Raji (cell line): Measurements from ENCODE around the gene MTMR6.
A peak's percentile ranks its signal among the peaks of the same experiment; 100 is the strongest.

Experiments used
- POLR2A ChIP-seq: IDR thresholded peaks from 2 replicates; pipeline ENCODE4 v1.6.1; 2011; ENCODE audit warnings: low read depth, low read length, control low read depth; ENCODE audit not compliant: insufficient read depth

MTMR6 gene

DNA sequence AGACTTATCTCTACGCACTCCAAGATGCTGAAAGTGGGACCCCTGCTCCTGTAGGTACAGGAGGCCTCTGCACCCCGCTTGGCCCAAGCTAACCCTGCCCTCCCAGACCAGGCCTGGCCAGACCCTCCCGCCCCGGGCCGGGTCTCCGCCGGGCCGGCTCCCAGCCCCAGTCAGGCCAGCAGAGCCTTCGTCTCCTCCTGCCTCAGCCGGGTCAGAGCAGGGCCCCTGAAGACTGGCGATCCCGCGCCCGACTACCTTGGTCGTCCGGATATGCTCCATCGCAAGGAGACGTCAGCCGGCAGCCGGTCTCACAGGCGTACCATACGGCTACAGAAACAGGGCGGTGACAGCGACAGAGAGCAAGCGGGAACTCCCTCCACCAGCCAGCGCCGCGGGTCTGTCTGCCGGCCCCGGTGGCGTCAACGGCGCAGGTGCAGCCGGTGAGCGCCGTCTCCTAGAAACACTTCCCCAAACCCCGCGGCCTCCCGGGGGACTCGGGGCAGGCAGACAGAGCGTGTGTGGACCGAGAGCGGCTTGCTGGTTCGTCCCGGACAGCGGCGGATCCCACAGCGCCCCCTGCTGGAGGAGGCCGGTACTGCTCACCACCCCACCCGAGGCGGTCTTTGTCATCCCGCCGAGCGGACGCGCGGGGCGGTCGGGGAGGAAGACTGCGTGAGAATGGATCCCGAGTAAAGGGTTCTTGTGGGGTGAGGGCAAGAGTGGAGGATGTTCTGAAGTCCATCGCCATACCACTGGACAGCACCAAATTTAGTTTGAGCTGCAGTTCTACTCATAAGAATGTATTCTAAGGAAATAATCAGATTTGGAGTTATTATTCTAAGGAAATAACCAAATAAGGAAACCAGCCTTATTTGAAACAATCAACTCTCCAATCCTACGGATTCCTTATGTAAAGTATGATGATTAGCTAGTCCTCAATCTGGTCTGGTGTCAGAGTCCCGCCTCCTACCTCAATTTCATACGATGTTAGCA lies at the start of gene MTMR6:
Gene MTMR6, minus strand, starts transcription at position 520 of the 993 bp plus-strand sequence. Its CDS starts 241 bp downstream, at position 279.
- peak; percentile 90 for TF ChIP-seq POLR2A

DNA sequence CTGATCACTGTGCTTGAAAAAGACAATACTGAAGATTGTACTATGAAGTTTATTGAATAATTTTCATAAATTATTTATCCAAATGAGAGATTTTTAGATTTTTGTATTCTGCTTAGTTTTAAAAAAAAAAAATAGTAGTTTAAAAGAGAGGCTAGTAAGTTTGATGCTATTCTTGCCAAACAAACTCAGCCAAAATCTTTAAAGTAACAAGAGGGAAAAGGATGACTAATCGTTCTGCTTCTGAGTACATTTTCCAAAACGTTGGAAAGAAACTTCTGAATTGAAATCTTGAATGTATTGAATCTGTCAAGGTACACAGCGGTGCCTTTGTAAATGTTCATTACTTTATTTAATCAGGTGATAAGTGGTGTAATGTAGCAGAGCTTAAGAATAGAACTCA lies 48.6 kb upstream of the MTMR6 start:
- no peak for TF ChIP-seq POLR2A

DNA sequence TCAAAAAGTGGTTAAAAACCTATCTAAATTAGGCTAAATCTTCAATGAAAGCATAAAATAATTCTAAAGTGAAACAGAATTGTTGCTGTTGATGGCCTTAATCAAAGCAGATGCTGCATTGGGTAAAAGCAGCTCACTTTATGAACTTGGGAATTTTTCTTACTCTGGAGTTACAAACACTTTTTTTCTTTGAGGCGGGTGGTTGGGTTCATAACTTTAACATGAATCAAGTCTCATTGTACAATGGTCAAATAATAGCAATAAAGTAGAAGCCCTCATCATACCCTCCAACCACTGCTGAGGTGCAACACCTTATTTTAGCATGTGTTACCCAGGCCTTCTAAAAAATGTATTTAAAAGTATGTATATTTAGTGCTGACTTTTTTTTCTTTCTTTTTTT lies 43.3 kb upstream of the MTMR6 start:
- TF ChIP-seq POLR2A = no peak

DNA sequence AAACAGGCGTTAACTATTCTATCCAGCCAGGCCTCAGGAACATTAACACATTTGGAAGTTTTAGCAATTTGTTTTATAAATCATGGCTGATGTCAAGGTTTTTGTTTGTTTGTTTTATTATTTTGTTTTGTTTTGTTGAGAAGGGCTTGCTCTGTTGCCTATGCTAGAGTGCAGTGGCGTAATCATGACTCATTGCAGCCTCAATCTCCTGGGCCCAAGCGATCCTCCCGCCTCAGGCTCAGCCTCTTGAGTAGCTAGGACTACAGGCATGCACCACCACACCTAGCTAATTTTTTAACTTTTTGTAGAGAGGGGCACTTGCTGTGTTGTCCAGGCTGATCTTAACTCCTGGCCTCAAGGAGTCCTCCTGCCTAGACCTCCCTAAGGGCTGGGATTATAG lies 42.4 kb upstream of the MTMR6 start:
- TF ChIP-seq POLR2A = no peak

- TF ChIP-seq POLR2A = no peak
Measured at GRCh38 chr13:25324100-25324499, 36.8 kb upstream of the MTMR6 start.

DNA sequence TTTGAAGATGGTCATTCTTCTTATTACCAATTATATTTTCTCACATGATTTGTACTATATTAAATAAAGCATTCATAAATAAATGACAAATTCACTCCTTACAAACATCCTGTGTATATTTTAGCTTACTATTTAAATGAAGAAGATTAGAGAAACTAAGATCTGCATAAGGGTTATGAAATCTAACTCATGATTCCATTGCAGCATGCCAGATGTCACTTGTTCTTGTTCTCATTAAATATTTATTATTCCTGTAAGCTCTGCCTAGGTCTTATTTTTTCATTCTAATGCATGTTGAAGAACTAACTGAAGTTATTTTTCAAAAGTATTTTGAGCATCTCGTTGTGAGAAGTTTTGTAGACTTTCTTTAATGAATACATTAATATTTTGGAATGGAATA lies 32.5 kb upstream of the MTMR6 start:
- TF ChIP-seq POLR2A = no peak

GRCh38 chr13:25310891-25311290 lies 23.6 kb upstream of the MTMR6 start:
- no peak for TF ChIP-seq POLR2A

DNA sequence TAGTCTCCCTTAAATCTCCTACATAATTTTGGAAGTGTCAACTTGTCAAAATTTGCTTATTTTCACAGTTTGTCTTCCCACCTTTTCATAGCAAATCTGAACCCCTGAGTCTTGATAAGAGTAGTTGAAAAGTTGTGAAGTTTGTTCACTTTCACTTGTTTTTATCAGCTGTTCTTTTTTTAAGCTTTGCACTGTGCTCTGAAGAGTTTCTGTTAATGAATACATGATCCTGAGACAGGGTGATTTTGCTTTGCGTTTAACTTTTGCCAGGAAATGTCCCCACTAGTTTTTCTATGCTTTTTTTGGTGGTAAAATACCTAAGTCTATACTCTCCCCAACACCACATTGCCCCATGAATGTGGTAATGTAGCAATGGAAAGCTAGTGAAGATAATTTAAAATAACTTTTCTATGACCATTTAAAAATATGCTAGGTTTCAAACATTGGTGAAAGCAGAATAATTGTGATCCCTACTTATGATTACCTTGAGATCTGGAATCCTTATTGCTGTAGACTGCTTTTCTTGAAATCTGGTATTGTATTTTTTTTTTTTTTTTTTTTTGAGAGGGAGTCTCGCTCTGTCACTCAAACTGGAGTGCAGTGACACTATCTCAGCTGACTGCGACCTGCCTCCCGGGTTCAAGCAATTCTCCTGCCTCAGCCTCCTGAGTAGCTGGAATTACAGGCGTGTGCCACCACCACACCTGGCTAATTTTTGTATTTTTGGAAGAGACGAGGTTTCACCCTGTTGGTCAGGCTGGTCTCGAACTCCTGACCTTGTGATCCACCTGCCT lies 19.6 kb upstream of the MTMR6 start:
- no peak for TF ChIP-seq POLR2A

DNA sequence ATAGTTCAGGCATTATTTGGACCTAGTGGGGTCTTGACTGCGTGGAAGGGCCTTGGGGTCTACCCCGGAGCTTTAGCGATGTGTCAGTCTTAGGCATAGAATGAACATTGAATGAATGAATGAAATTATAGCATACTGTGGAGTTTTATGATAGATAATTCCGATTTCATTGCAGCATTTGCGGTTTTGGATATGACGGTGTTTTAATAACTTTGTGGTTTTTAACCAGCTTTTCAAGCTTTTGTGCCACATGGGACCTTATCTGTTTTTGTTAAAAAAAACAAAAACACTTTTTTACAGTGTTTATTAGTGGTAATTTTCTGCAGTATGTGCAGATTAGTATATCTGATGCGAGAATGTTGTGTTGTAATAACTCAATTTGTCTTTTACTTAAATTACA lies 14.8 kb upstream of the MTMR6 start:
- TF ChIP-seq POLR2A = no peak

GRCh38 chr13:25301347-25302113 lies 14.2 kb upstream of the MTMR6 start, which contains the start of gene NUP58:
TSS of gene NUP58 (plus strand) at chr13:25301625. CDS start at chr13:25301774, 149 bp downstream.
- peak; percentile 95 for TF ChIP-seq POLR2A

DNA sequence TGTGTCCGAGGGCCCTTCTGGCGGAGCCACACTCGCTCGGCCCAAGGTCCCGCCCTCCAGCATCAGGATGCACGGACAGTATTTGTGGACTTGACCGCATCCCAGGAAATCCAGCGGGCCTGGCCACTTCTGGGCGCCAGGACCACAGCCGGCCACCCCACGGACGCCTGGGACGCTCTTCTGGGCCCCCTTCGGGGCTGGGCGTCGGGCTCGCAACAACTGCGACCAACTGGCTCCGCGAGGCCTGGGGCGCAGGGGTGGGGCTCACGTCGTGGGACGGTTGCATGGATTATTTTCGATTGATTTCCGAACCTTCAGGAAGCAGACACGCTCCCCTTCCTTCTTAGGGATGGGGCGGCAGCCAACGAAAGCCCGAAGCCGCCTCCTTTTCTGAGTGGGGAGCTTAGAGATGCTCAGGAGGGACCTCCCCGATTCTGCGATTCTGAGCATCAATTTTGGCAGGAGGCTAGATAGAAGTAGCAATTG lies 13.6 kb upstream of the MTMR6 start:
- TF ChIP-seq POLR2A = no peak

DNA sequence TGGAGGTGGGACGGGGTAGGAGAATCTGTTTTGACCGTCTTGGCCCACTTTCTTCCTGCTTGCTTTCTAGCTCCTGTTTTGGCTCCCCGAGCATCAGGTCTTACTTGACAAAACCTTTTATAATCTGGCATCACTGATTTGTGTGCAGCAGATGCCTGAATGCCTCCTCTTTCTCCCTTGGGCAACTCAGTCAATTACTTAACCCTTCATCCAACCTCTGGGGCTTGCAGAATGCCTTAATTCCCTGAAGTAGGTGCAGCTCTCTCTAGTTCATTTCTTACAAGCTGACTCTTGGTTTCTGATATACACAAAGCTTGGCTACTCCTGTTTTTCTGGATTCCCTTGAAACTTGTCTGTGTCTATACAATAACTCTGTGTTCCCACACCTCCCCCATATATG lies 8.4 kb upstream of the MTMR6 start:
- no peak for TF ChIP-seq POLR2A

- no peak for TF ChIP-seq POLR2A
Measured at GRCh38 chr13:25295228-25295627, 7.9 kb upstream of the MTMR6 start.

DNA sequence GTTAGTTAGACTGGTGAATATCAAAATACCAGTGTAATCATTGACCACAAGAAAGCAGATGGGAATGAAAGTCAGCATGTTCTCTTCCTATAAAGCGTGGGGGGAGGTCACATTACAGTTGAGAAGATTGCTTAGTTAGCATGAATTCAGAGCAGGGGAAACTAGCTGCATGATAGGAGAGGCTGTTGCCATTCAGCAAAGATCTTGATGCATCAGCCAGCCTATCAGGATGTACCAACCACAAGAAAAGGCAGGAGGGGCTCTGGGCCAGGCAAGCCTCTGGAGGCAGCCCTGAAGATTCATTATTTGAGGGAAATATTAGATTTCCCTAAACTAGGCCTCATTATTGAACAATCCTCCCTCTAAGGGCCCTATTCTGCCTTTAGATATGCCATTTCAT lies 5.0 kb upstream of the MTMR6 start:
- TF ChIP-seq POLR2A = no peak

DNA sequence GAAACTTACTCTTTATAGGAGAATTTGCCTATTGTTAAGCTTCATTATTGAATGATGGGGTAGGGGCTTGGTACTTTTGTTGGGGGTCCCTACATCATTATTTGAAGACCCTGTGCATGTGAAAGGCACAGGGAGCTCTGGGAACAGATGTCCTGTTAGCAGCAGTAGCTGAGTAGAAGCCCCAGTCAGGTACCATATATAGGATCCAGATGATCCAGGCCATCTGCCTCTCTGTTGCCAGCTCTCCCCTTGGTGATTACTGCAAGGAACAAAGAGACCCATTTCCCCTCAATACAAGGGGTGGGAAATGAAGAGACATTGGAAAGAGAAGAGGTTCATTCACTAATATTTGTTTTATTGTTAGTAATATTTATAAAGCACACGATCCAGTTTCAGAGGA lies 4.4 kb upstream of the MTMR6 start:
- TF ChIP-seq POLR2A = no peak

- no peak for TF ChIP-seq POLR2A
Measured at GRCh38 chr13:25288966-25289365, 1.7 kb upstream of the MTMR6 start.
